HCT116 (cell line): Measurements from ENCODE around the gene PRAMEF18.
"Not testable (repeated sequence)": the region's sequence is repeated elsewhere in the genome, so short reads cannot be mapped to it uniquely, and the experiment has no call there.

Experiments used
- EZH2 ChIP-seq: fragments of 200-600 bp; sonication (generic); IDR thresholded peaks from 2 replicates; pipeline ENCODE4 v1.6.1; 2017; ENCODE audit warnings: antibody characterized with exemption, mixed run types
- ZFX ChIP-seq: fragments of 450-650 bp; IDR thresholded peaks from 2 replicates; pipeline ENCODE4 v1.6.1; 2017
- TF ChIP-seq, protein P1 (sequence below), 3 experiments: fragments of 200-600 bp in 1 of 3; sonication (generic) in 1 of 3; IDR thresholded peaks in 2 of 3; conservative IDR thresholded peaks in 1 of 3; 2 replicates each; pipeline ENCODE4 v1.5.1; 2012 to 2017; ENCODE audit warnings: low read depth in 2 of 3, low read length in 2 of 3, antibody characterized with exemption in 1 of 3, borderline replicate concordance in 1 of 3, control low read depth in 1 of 3, mild to moderate bottlenecking in 1 of 3, mixed read lengths in 1 of 3, mixed run types in 1 of 3, moderate library complexity in 1 of 3; ENCODE audit not compliant: insufficient read depth in 1 of 3

DNA sequence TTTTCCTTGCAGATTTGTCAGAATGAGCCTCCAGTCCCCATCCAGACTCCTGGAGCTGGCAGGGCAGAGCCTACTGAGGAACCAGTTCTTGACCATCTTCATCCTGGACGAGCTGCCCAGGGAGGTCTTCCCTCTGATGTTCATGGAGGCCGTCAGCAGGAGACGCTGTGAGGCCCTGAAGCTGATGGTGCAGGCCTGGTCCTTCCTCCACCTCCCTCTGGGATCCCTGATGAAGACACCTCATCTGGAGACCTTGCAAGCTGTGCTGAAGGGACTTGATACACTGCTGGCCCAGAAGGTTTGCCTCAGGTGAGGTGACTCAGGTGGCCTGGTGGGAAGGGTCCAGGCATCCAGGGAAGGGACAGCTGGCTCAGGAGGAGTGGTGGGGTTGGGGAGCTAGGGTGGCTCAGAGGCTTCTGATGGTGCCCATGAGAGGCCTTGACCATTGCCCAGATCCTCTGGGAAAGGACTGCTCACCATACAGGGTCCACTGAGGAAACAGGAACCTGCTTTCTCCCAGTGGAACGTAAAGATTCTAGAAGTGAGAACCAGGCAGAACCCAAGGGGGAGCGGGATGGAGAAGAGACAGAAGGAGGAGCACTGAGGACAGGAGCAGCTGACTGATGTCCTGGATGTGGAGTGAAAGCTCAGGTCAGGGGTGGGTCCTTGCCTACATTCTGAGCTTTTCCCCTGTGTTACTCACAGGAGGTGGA, 20.0 kb upstream of the PRAMEF18 start:
- TF ChIP-seq, protein P1, sequence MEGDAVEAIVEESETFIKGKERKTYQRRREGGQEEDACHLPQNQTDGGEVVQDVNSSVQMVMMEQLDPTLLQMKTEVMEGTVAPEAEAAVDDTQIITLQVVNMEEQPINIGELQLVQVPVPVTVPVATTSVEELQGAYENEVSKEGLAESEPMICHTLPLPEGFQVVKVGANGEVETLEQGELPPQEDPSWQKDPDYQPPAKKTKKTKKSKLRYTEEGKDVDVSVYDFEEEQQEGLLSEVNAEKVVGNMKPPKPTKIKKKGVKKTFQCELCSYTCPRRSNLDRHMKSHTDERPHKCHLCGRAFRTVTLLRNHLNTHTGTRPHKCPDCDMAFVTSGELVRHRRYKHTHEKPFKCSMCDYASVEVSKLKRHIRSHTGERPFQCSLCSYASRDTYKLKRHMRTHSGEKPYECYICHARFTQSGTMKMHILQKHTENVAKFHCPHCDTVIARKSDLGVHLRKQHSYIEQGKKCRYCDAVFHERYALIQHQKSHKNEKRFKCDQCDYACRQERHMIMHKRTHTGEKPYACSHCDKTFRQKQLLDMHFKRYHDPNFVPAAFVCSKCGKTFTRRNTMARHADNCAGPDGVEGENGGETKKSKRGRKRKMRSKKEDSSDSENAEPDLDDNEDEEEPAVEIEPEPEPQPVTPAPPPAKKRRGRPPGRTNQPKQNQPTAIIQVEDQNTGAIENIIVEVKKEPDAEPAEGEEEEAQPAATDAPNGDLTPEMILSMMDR (IDR thresholded peaks at IDR 0.05 in 2 of 3, conservative IDR thresholded peaks at IDR 0.05 in 1 of 3; ENCODE audit: borderline replicate concordance in 1 of 3, insufficient read depth in 1 of 3, low read depth in 2 of 3, low read length in 2 of 3) = not testable (repeated sequence)
- not testable (repeated sequence) for TF ChIP-seq ZFX, EZH2
